MCF 10A (cell line): ENCODE measurements around the gene NT5C. TPM values are rescaled to one million over a fixed set of nuclear protein-coding genes. Genes with fewer than 3 reads are reported as not detected.
"Not testable (repeated sequence)": the region's sequence is repeated elsewhere in the genome, so short reads cannot be mapped to it uniquely, and the experiment has no call there.

Experiments
- BruUV-seq: library from RNA; stranded (reverse); fragments of 400-500 nt; replicated peaks from 2 replicates; lab custom pipeline; 2021; lab: Mats Ljungman, UMichigan
- CTCF ChIA-PET: fragments of 300-600 bp; sonication (Branson Sonifier 250); formaldehyde crosslinking; extraction: SDS; loops from one replicate; lab custom pipeline; 2021; ENCODE audit warnings: antibody characterized with exemption, inconsistent platforms; lab: Yijun Ruan, JAX
- POLR2A ChIA-PET: fragments of 300-600, 350-650 bp; sonication (Branson Sonifier 250); formaldehyde crosslinking; extraction: SDS; loops from one replicate; lab custom pipeline; 2020; ENCODE audit warnings: antibody characterized with exemption, inconsistent platforms; lab: Yijun Ruan, JAX
- DNase-seq: peaks from one replicate; pipeline ENCODE4 v3.0.0-alpha.2; 2018; ENCODE audit not compliant: unreplicated experiment
- H3K27ac Mint-ChIP-seq: one replicate; pipeline ENCODE4 v1.8.0; 2022; ENCODE audit warnings: mild to moderate bottlenecking, low read depth, mixed read lengths; ENCODE audit not compliant: unreplicated experiment
- H3K27me3 Mint-ChIP-seq: one replicate; pipeline ENCODE4 v1.8.0; 2022; ENCODE audit warnings: mixed read lengths; ENCODE audit not compliant: insufficient read depth, unreplicated experiment
- H3K36me3 Mint-ChIP-seq: one replicate; pipeline ENCODE4 v1.8.0; 2022; ENCODE audit warnings: mild to moderate bottlenecking, moderate library complexity, mixed read lengths; ENCODE audit not compliant: insufficient read depth, unreplicated experiment
- H3K4me1 Mint-ChIP-seq: one replicate; pipeline ENCODE4 v1.8.0; 2022; ENCODE audit warnings: mixed read lengths; ENCODE audit not compliant: insufficient read depth, unreplicated experiment
- H3K4me3 Mint-ChIP-seq: one replicate; pipeline ENCODE4 v1.8.0; 2022; ENCODE audit warnings: mild to moderate bottlenecking, moderate library complexity, mixed read lengths; ENCODE audit not compliant: unreplicated experiment
- H3K9me3 Mint-ChIP-seq: one replicate; pipeline ENCODE4 v1.8.0; 2022; ENCODE audit warnings: mixed read lengths; ENCODE audit not compliant: unreplicated experiment
- CTCF ChIP-seq: fragments of 200-600 bp; IDR thresholded peaks from one replicate; pipeline ENCODE4 v1.8.0; 2022; ENCODE audit warnings: antibody characterized with exemption, mild to moderate bottlenecking; ENCODE audit not compliant: unreplicated experiment
- intact Hi-C: fragments of 100-400 bp; cut with micrococcal nuclease; formaldehyde crosslinking; loops from 2 replicates; pipeline ENCODE4 v1.14.1; 2022
- total RNA-seq: library from RNA; stranded (reverse); gene quantifications from 2 replicates; pipeline ENCODE4 v1.2.3, GENCODE V29; 2022

The NT5C gene
- total RNA-seq, 1 experiment from 2014 or later, result 113 TPM

DNA sequence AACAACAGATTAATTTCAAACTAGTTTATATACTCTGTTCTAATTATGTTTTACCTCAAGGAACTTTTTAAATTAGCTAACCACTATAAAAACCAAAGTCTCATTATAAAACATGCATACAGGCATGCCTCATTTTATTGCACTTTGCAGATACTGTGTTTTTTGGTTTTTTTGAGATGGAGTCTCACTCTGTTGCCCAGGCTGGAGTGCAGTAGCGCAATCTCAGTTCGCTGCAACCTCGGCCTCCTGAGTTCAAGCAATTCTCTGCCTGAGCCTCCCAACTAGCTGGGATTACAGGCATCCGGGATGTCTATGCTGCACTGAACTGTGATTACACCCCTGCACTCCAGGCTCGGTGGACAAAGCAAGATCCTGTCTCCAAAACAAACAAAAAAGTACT is 31.5 kb upstream of the NT5C start:
- peaks cover 7% of the 10 kb centered on the region for H3K4me1 Mint-ChIP-seq
- ChIA-PET POLR2A (interaction anchor here (0.8 to 1.5 kb wide), 4 partner anchors 8 to 99 kb away, joined by 4 to 5 read pairs (median 4); partner anchors contain the start of genes JPT1 and NUP85), CTCF (interaction anchor here (0.6 to 2.0 kb wide), 4 partner anchors 9 to 103 kb away, joined by 3 to 9 read pairs (median 4); no protein-coding TSS in a partner anchor)
- intact Hi-C loops, result no loop called here
- no peaks in the 10 kb centered on the region for H3K27me3 Mint-ChIP-seq
- H3K4me3 Mint-ChIP-seq, result no peak overlapping the region
- H3K36me3 Mint-ChIP-seq, result peaks cover 51% of the 10 kb centered on the region
- BruUV-seq, result no TSS peak
- DNase-seq, result no peak
- no peaks in the 10 kb centered on the region for H3K9me3 Mint-ChIP-seq
- TF ChIP-seq CTCF, result no peak
- H3K27ac Mint-ChIP-seq, result no peak overlapping the region

- BruUV-seq, result no TSS peak
- POLR2A ChIA-PET, result interaction anchor here (1.3 to 2.1 kb wide), 6 partner anchors 8 to 46 kb away, joined by 5 to 13 read pairs (median 8); partner anchors contain the start of genes NUP85 and SUMO2
- no peak for TF ChIP-seq CTCF
- peaks cover 24% of the 10 kb centered on the region for H3K36me3 Mint-ChIP-seq
- H3K4me3 Mint-ChIP-seq, result no peak overlapping the region
- H3K27ac Mint-ChIP-seq, result peak overlapping the region; percentile 67
- CTCF ChIA-PET, result interaction anchor here (0.5 to 0.8 kb wide), 2 partner anchors 26 to 46 kb away, joined by 3 to 4 read pairs; no protein-coding TSS in a partner anchor
- H3K9me3 Mint-ChIP-seq, result no peaks in the 10 kb centered on the region
- intact Hi-C loops, result no loop called here
- DNase-seq, result no peak
- no peaks in the 10 kb centered on the region for H3K27me3 Mint-ChIP-seq
- peaks cover 7% of the 10 kb centered on the region for H3K4me1 Mint-ChIP-seq
These were observed 28.7 kb upstream of the NT5C start for GRCh38 chr17:75160211-75160610.

DNA sequence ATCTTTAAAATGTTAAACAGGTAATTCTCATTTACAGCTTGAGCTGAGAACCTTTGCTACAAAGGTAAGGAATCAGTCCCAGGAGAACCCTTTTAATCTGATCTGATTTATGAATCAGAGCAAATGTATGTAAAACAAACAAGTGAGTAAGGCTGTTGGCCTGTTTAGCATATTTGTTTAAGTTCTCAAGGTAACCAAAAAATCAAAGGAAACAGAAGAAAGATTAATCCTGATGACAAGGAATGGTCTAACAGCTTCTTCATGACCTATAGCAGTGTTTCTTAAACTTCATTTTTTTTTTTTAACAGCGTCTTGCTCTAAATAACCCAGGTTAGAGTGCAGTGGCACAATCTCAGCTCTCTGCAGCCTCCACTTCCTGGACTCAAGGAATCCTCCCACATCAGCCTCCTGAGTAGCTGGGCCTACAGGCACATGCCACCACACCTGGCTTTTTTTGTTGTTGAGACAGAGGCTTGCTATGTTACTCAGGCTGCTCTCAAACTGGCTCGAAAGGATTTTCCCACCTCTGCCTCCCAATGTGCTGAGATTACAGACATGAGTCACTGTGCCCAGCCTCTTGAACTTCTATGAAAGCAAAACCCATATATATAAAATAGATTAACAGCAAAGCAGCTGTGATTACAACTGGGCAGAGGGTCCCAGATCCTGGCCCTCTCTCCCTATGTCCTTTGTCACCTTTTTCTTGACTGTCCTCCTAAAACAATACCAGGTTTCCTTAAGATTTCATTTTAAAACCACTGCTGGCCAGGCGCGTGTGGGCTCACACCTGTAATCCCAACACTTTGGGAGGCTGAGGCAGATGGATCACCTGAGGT is 27.9 kb upstream of the NT5C start:
- intact Hi-C loops, result no loop called here
- Mint-ChIP-seq H3K27me3 (no peaks in the 10 kb centered on the region), H3K27ac (peak overlapping the region; percentile 67), H3K4me3 (no peak overlapping the region), H3K9me3 (no peaks in the 10 kb centered on the region), H3K36me3 (peaks cover 20% of the 10 kb centered on the region), H3K4me1 (peaks cover 14% of the 10 kb centered on the region)
- no TSS peak for BruUV-seq
- ChIA-PET POLR2A (interaction anchor here (0.7 to 2.1 kb wide), 10 partner anchors 9 to 159 kb away, joined by 3 to 13 read pairs (median 6); partner anchors contain the start of genes NT5C, NUP85 and SUMO2), CTCF (interaction anchor here (0.5 to 1.4 kb wide), 8 partner anchors 9 to 388 kb away, joined by 3 to 5 read pairs (median 4); no protein-coding TSS in a partner anchor)
- peak; percentile 77 for DNase-seq
- TF ChIP-seq CTCF, result no peak

DNA sequence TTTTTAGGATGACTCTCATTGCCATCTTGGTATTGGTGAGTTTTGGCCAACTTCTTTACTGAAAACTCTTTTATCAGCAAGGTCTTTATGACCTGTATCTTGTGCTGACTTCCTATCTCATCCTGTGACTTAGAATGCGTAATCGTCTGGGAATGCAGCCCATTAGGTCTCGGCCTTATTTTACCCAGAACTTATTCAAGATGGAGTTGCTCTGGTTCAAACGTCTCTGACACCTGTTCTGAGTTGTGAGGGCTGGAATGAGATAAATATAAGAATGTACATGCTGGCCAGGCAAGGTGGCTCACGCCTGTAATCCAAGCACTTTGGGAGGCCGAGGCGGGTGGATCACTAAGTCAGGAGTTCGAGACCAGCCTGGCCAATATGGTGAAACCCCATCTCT is 26.9 kb upstream of the NT5C start:
- ChIA-PET CTCF (interaction anchor here (1.1 to 1.4 kb wide), 2 partner anchors 12 to 14 kb away, joined by 4 to 5 read pairs; no protein-coding TSS in a partner anchor), POLR2A (interaction anchor here (1.3 to 2.1 kb wide), 5 partner anchors 14 to 34 kb away, joined by 3 to 13 read pairs (median 7); partner anchors contain the start of gene NT5C)
- H3K27ac Mint-ChIP-seq, H3K9me3 Mint-ChIP-seq, DNase-seq, H3K27me3 Mint-ChIP-seq, BruUV-seq, H3K4me3 Mint-ChIP-seq, intact Hi-C loops: not testable (repeated sequence)
- Mint-ChIP-seq H3K4me1 (peaks cover 14% of the 10 kb centered on the region), H3K36me3 (peaks cover 15% of the 10 kb centered on the region)
